ENCODE results near the gene MAML3.

DNA sequence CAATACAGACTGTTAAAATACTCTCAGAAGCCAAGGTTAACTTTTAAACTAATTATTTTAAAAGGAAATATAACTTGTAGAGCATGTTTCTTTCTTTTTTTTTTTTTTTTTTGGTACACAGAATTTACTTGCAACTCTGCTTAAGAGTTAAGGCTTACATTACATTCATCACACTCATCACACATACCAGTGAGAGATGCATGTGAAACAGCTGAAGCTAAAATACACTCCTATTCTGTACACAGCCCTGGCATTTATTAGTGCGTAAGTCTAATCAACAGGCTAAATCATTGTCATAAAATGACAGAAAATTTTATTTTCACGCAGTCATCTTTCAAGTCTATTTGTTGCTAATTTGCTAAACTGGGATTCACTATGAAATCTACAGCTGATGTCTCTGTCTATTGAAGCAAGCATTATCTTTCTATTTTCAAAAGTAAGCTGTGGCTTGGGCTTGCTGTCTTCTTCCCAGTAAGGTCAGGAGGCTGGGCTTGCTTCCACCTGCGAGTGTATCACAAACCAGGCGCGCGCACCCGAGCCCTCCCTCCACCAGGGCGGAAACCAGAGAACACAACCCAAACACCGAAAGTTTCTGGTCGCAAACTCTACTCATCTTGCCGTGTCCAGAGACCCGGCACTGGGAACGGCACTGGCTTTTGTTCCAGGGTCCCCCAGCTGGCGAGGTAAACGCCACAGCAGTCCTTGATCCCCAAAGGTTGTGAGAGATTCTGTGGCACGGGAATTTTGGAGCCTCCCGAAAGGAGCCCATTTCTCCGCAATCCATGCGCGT, 3.9 kb downstream of the MAML3 start:
- TF ChIP-seq, protein P1, sequence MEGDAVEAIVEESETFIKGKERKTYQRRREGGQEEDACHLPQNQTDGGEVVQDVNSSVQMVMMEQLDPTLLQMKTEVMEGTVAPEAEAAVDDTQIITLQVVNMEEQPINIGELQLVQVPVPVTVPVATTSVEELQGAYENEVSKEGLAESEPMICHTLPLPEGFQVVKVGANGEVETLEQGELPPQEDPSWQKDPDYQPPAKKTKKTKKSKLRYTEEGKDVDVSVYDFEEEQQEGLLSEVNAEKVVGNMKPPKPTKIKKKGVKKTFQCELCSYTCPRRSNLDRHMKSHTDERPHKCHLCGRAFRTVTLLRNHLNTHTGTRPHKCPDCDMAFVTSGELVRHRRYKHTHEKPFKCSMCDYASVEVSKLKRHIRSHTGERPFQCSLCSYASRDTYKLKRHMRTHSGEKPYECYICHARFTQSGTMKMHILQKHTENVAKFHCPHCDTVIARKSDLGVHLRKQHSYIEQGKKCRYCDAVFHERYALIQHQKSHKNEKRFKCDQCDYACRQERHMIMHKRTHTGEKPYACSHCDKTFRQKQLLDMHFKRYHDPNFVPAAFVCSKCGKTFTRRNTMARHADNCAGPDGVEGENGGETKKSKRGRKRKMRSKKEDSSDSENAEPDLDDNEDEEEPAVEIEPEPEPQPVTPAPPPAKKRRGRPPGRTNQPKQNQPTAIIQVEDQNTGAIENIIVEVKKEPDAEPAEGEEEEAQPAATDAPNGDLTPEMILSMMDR (IDR thresholded peaks at IDR 0.05; ENCODE audit: low read depth, low read length, poor library complexity, severe bottlenecking), result no peak
- no peak for TF ChIP-seq EZH2phosphoT487 (IDR thresholded peaks at IDR 0.05; ENCODE audit: borderline replicate concordance, low read length)

Measured in DOHH2 (cell line).